HEK293 (cell line): ENCODE measurements around the gene ITGB8.

Experiments used
- CTCF ChIA-PET: fragments of 350-600 bp; formaldehyde crosslinking; extraction: SDS; loops from one replicate; lab custom pipeline; 2021; ENCODE audit warnings: antibody characterized with exemption; lab: Yijun Ruan, JAX
- POLR2A ChIA-PET: fragments of 300-600 bp; formaldehyde crosslinking; extraction: SDS; loops from one replicate; lab custom pipeline; 2020; ENCODE audit warnings: antibody characterized with exemption, inconsistent platforms; lab: Yijun Ruan, JAX
- H3K27ac ChIP-seq: fragments of 200-500 bp; sonication (Bioruptor generic); 2 replicates; pipeline ENCODE4 v1.5.1; 2014; ENCODE audit warnings: low read depth, low read length, control low read depth, inconsistent platforms; ENCODE audit errors: extremely low read depth
- H3K36me3 ChIP-seq, 2 experiments: fragments of 200-500 bp in 1 of 2; sonication (Bioruptor generic) in 1 of 2; 1 replicate in 1 of 2; 2 replicates in 1 of 2; pipeline ENCODE4 v1.5.1; 2014 to 2017; ENCODE audit warnings: inconsistent platforms in 2 of 2, low read length in 2 of 2; ENCODE audit not compliant: control insufficient read depth in 2 of 2, insufficient read depth in 1 of 2
- H3K4me1 ChIP-seq: fragments of 200-500 bp; sonication (Bioruptor generic); 2 replicates; pipeline ENCODE4 v1.5.1; 2014; ENCODE audit warnings: mild to moderate bottlenecking, low read length, inconsistent platforms; ENCODE audit not compliant: control insufficient read depth, insufficient read depth
- H3K4me3 ChIP-seq: 2 replicates; pipeline ENCODE4 v1.5.1; 2011; ENCODE audit warnings: low read depth, mild to moderate bottlenecking, control low read depth, low read length, moderate library complexity
- H3K9me3 ChIP-seq: fragments of 200-500 bp; sonication (Bioruptor generic); 2 replicates; pipeline ENCODE4 v1.5.1; 2014; ENCODE audit warnings: low read depth, low read length, inconsistent platforms; ENCODE audit not compliant: control insufficient read depth, insufficient read depth
- AEBP2 ChIP-seq: fragments of 450-650 bp; formaldehyde crosslinking; IDR thresholded peaks from 2 replicates; pipeline ENCODE4 v1.5.1; 2016; ENCODE audit warnings: missing biosample characterization, missing genetic modification characterization, borderline replicate concordance
- BCL11A ChIP-seq: fragments of 450-650 bp; formaldehyde crosslinking; IDR thresholded peaks from 2 replicates; pipeline ENCODE4 v1.5.1; 2016; ENCODE audit warnings: low read depth, missing biosample characterization, missing genetic modification characterization
- GLI2 ChIP-seq: fragments of 450-650 bp; formaldehyde crosslinking; IDR thresholded peaks from 2 replicates; pipeline ENCODE4; 2017; ENCODE audit warnings: missing biosample characterization, missing genetic modification characterization, low read depth, borderline replicate concordance
- GLIS2 ChIP-seq: fragments of 450-650 bp; formaldehyde crosslinking; IDR thresholded peaks from 2 replicates; pipeline ENCODE4 v1.5.1; 2016; ENCODE audit warnings: missing biosample characterization, missing genetic modification characterization
- HIC1 ChIP-seq: fragments of 450-650 bp; formaldehyde crosslinking; IDR thresholded peaks from 2 replicates; pipeline ENCODE4 v1.5.1; 2016; ENCODE audit warnings: missing biosample characterization, missing genetic modification characterization
- PRDM10 ChIP-seq: fragments of 450-650 bp; formaldehyde crosslinking; IDR thresholded peaks from 2 replicates; pipeline ENCODE4 v1.5.1; 2016; ENCODE audit warnings: missing biosample characterization, missing genetic modification characterization
- SP7 ChIP-seq: fragments of 450-650 bp; formaldehyde crosslinking; IDR thresholded peaks from 2 replicates; pipeline ENCODE4 v1.5.1; 2016; ENCODE audit warnings: missing biosample characterization, missing genetic modification characterization
- YY1 ChIP-seq: fragments of 450-650 bp; formaldehyde crosslinking; IDR thresholded peaks from 2 replicates; pipeline ENCODE4 v1.5.1; 2018; ENCODE audit warnings: missing biosample characterization, missing genetic modification characterization
- ZBTB1 ChIP-seq: fragments of 450-650 bp; formaldehyde crosslinking; IDR thresholded peaks from 2 replicates; pipeline ENCODE4 v1.5.1; 2016; ENCODE audit warnings: missing biosample characterization, missing genetic modification characterization
- ZNF112 ChIP-seq: fragments of 450-650 bp; formaldehyde crosslinking; IDR thresholded peaks from 2 replicates; pipeline ENCODE4 v1.5.0; 2017; ENCODE audit warnings: missing biosample characterization, missing genetic modification characterization
- ZNF169 ChIP-seq: fragments of 450-650 bp; formaldehyde crosslinking; IDR thresholded peaks from 2 replicates; pipeline ENCODE4 v1.5.1; 2016; ENCODE audit warnings: missing biosample characterization, missing genetic modification characterization
- ZNF311 ChIP-seq: fragments of 450-650 bp; formaldehyde crosslinking; IDR thresholded peaks from 2 replicates; pipeline ENCODE4 v1.5.1; 2017; ENCODE audit warnings: missing biosample characterization, missing genetic modification characterization, borderline replicate concordance
- ZNF362 ChIP-seq: fragments of 450-650 bp; formaldehyde crosslinking; IDR thresholded peaks from 2 replicates; pipeline ENCODE4 v1.5.1; 2016; ENCODE audit warnings: missing biosample characterization, missing genetic modification characterization
- ZNF624 ChIP-seq: fragments of 450-650 bp; formaldehyde crosslinking; IDR thresholded peaks from 2 replicates; pipeline ENCODE4 v1.5.1; 2017; ENCODE audit warnings: missing biosample characterization, missing genetic modification characterization
- ZNF664 ChIP-seq: fragments of 450-650 bp; formaldehyde crosslinking; IDR thresholded peaks from 2 replicates; pipeline ENCODE4 v1.5.1; 2016; ENCODE audit warnings: missing biosample characterization, missing genetic modification characterization
- ZNF76 ChIP-seq: fragments of 450-650 bp; formaldehyde crosslinking; IDR thresholded peaks from 2 replicates; pipeline ENCODE4; 2016; ENCODE audit warnings: low read depth, missing biosample characterization, missing genetic modification characterization, borderline replicate concordance
- ZNF777 ChIP-seq: fragments of 450-650 bp; formaldehyde crosslinking; IDR thresholded peaks from 2 replicates; pipeline ENCODE4 v1.5.1; 2017; ENCODE audit warnings: missing biosample characterization, missing genetic modification characterization, borderline replicate concordance
- ZSCAN16 ChIP-seq: fragments of 450-650 bp; formaldehyde crosslinking; IDR thresholded peaks from 2 replicates; pipeline ENCODE4 v1.5.1; 2016; ENCODE audit warnings: missing biosample characterization, missing genetic modification characterization
- ZSCAN18 ChIP-seq: fragments of 450-650 bp; formaldehyde crosslinking; IDR thresholded peaks from 2 replicates; pipeline ENCODE4 v1.5.1; 2016; ENCODE audit warnings: missing biosample characterization, missing genetic modification characterization
- ZSCAN23 ChIP-seq: fragments of 450-650 bp; formaldehyde crosslinking; IDR thresholded peaks from 2 replicates; pipeline ENCODE4 v1.5.1; 2016; ENCODE audit warnings: missing biosample characterization, missing genetic modification characterization

Gene ITGB8

GRCh38 chr7:20417260-20417659 is 86.6 kb downstream of the ITGB8 start:
- no peaks in the 10 kb centered on the region for H3K9me3 ChIP-seq
- H3K4me3 ChIP-seq = no peak overlapping the region
- ChIA-PET CTCF (no interaction called here), POLR2A (no interaction called here)
- H3K27ac ChIP-seq = no peak overlapping the region
- no peaks in the 10 kb centered on the region for H3K36me3 ChIP-seq
- TF ChIP-seq ZNF112 (tag by site-specific recombination) (no peak), ZNF664 (tag by site-specific recombination) (no peak), ZNF169 (tag by site-specific recombination) (no peak), YY1 (tag by site-specific recombination) (no peak)
- TF ChIP-seq, all 188 proteins: peak for 0
- H3K4me1 ChIP-seq = no peaks in the 10 kb centered on the region

GRCh38 chr7:20417675-20418382 is 87.1 kb downstream of the ITGB8 start:
- ChIA-PET CTCF (no interaction called here), POLR2A (no interaction called here)
- Histone ChIP-seq H3K9me3 (no peaks in the 10 kb centered on the region), H3K27ac (no peak overlapping the region), H3K4me1 (no peaks in the 10 kb centered on the region), H3K4me3 (no peak overlapping the region), H3K36me3 (no peaks in the 10 kb centered on the region)
- no peak for TF ChIP-seq GLIS2 (tag by site-specific recombination)
- no peak for TF ChIP-seq AEBP2 (tag by site-specific recombination)
- no peak for TF ChIP-seq ZNF76
- TF ChIP-seq HIC1 (tag by site-specific recombination) = no peak
- no peak for TF ChIP-seq BCL11A (tag by site-specific recombination)
- TF ChIP-seq SP7 (tag by site-specific recombination) = no peak
- TF ChIP-seq ZNF311 (tag by site-specific recombination) = no peak
- TF ChIP-seq ZSCAN16 (tag by site-specific recombination) = no peak
- no peak for TF ChIP-seq ZSCAN18 (tag by site-specific recombination)
- TF ChIP-seq ZNF777 (tag by site-specific recombination) = no peak
- no peak for TF ChIP-seq ZNF362 (tag by site-specific recombination)
- no peak for TF ChIP-seq GLI2
- no peak for TF ChIP-seq ZBTB1 (tag by site-specific recombination)
- no peak for TF ChIP-seq ZNF624 (tag by site-specific recombination)
- TF ChIP-seq ZSCAN23 = no peak
- no peak for TF ChIP-seq PRDM10 (tag by site-specific recombination)
